Islet precursor cell (in vitro differentiated cells): ENCODE results near the gene MYCBP.
"Not testable (repeated sequence)": the region's sequence is repeated elsewhere in the genome, so short reads cannot be mapped to it uniquely, and the experiment has no call there.

Experiments used
- DNase-seq: peaks from one replicate; pipeline ENCODE4 v3.0.0-alpha.2; 2018

MYCBP gene

DNA sequence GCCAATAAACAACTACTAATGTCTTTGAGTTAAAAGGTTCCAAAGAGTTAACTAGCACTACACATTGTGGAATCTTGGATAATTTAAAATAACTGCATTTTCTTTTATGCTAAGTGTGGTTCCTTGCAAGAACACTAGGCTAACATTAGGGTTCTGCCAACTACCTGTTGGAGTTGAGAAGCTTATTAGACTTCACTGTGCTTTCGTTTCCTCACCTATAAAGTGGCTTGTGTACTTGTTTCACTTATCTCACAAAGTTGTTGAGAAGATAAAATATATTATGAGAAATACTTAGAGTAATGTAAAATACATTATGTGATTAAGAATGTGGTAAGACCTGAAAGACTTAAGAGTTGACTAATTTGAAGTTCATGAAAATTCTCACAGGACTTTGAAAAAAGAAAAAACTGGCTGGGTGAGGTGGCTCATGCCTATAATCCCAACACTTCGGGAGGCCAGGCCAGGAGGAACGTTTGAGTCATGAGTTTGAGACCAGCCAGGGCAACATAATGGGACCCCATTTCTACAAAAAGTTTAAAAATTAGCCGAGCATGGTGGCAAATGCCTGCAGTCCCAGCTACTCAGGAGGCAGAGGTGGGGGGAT, 7.9 kb downstream of the MYCBP start:
- no peak for DNase-seq

DNA sequence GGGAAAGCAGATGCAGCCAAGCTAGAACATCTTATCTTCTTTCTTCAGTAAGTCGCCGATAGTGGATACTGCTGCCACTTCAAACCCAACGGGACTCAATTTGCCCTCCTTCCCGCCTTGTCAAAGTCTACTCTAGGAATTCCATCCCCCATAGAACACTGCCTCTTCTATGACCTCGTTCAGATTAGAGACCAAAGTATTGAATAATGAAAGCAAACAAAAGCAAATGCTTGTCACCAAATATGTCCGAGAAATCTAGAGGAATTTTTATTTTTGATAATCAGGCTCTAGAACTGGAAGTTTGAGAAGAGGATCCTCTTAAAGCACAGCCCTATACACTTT, 12.7 kb downstream of the MYCBP start:
- DNase-seq: no peak

DNA sequence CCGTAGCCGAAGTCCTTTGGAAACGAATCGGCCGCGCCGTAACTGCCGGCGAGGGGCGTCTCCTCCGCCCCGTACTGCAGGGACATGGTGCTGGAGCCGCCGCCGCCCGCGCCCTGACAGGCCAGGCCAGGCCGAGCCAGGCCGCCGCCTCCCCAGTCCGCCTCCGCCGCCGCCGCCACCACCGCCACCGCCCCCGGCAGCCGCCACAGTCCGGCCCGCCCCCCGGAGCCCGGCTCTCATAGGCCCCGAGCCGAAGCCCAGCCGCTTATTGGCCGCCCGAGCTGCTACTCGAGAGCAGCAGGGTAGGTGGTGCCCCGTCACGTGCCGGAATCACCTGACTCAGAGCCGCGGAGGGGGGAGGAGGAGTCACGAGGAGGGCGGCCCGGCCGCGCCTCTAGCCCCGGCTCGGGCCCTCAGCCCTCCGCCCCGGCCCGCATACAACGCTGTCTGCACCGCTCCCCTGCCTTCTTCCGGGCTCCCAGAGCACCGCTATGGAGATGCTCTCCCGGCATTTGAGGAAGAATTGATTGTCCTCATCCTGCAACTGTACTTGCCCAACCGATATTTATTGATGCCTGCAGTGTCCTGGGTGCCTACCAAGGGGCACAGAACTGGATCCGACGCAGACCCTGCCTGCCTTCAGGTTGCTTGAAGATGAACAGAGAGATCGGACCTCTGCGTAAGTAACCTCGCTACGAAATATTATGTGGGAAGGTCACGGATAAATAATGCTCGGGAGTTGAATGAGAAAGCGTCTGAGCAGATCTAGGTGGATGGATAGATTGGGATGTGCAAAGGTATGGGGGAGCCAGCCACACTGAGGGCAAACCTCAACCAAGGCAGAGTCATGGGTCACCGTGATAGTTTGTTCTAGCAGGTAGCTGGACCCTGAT, 13.3 kb downstream of the MYCBP start, which contains the start of gene RRAGC:
Gene RRAGC (minus strand): TSS at position 212 of the 893 bp plus-strand sequence. CDS start 126 bp downstream, at position 86.
- peak; percentile 100 for DNase-seq

DNA sequence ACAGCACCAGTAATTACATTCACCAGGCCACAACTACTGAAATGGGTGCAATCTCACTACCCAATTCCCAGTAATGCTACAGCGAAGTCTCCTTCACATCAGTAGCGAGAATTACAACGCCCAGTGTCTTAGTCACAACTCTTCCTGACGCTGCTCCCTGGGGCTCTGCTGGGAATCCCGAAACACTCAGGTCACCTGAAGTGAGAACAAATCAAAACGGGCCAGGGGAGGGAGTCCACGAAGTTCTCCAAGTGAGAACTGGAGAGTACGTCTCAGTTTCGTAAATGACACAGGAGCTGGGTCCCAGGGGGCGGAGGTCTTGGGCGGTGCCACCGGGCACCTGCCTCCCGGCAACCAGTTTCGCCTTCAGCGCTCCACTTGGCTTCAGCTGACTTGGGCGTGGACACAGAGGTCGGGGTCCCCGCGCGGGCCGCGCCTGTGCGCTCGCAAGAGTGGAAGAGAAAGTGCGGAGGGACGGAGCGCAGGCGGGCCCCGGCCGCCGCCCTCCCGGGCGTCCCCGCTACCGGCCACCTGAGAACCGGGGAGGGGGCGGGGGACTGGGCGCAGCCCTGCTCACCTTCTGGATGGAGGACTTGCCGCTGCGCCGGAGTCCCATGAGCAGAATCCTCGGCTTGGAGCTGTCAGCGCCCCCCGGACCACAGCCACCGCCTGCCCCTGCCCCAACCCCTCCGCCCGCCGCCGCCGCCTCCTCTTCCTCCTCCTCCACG, 14.2 kb downstream of the MYCBP start:
- DNase-seq: peak; percentile 76

DNA sequence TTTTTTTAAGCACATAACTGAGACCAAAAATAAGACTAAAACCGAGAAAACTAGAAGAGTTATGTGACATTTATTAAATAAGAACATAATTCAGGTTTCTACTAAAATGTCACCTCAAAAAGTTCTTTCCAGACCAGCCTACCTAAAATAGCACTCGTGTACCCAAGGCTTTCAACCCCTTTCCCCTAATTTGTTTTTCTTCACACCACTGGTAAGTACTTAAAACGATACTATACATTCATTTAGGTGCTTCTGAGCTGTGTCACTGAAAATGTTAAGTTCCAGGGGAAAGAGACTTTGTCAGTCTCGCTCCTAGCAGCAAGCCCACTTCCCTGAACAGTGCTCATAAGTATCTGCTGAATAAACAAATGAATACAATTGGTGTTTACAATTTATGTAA, 20.4 kb downstream of the MYCBP start:
- no peak for DNase-seq

DNA sequence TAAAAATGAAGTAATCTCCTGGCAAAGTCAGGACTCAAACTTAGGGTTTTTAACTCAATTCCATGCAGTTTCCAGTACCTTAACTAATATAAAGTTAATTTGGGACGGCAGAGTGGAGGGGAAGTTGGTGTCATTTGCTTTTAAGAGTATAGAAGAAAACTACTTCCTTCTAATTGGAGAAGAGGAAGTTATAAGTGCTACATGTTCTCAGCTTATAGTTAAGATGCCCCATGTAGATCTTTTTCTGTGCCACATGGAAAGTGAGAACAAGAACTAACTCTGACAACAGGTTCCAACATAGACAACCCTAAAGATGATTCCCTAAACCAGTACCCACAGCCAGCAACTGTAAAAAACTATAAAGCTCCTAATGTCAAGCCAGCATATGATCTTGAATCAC, 25.1 kb downstream of the MYCBP start:
- DNase-seq: no peak

DNA sequence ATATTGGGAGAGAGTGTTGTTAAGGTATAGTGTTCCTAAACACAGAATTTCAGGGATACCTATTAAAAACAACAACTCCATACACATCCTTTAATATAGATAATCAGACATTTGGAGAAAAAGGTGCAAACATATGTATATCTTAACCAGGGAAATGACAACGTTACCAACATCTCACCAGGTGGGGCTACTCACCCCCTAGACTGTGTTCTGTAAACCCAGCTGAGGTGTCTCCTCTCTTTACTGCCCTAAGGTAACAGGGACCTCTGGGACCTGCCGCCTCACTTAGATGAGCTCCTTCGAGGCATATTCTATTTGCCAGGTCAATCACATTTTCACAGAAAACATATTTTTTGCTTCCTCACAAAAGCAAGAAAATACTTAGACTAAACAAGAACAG, 26.9 kb downstream of the MYCBP start:
- no peak for DNase-seq

DNA sequence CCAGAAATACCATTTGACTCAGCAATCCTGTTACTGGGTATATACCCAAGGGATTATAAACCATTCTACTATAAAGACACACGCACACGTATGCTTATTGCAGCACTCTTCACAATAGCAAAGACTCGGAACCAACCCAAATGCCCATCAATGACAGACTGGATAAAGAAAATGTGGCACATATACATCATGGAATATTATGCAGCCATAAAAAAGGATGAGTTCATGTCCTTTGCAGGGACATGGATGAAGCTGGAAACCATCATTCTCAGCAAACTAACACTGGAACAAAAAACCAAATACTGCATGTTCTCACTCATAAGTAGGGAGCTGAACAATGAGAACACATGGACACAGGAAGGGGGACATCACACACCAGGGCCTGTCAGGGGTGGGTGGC, 28.1 kb downstream of the MYCBP start:
- not testable (repeated sequence) for DNase-seq

DNA sequence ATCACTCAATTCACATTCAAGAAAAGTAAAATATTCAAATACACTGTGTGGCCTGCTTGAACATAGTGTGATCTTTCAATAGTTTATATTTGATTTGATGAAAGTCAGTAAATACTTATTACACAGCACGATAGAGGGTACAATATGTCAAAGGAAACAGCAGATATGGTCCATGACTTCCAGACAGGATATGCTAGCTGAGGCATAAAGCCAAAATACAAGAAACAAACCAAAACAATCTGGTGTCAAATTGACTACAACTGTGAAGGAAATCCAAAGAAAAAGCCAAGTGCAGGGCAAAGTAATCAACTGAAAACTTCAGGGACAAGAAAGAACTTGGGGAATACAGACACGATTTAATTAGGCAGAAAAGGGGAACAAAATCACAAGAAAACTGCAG, 32.9 kb downstream of the MYCBP start:
- DNase-seq: no peak

DNA sequence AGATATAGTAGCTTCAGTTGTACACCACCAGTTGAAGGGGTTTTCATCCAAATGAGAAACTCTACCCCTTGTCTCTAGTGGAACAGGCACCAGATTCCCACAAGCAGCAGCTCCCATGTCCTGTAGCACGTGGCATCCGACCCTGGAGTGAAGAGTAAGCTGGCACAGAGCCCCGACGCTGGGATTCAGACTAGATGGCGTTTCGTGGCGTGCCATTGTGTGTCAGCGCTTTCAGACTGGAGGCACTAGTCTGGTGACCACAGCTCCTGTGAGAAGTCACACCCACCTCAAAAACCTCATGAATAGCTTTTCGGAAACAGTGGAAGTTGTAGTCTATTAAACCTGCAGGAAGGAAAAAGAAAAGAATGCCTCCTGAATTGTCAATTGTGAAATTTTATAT, 33.8 kb downstream of the MYCBP start:
- DNase-seq: no peak

DNA sequence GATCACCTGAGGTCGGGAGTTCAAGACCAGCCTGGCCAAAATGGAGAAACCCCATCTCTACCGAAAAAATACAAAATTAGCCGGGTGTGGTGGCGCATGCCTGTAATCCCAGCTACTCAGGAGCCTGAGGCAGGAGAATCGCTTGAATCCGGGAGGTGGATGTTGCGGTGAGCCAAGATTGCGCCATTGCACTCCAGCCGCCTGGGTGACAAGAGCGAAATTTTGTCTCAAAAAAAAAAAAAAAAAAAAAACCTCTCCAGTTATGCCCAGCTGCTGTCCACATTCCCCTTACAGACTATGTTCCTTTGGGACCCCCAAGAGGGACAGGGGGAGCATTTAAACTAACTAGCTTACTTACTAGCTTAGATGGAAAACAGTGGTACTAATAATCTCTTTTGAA, 36.8 kb downstream of the MYCBP start:
- not testable (repeated sequence) for DNase-seq

DNA sequence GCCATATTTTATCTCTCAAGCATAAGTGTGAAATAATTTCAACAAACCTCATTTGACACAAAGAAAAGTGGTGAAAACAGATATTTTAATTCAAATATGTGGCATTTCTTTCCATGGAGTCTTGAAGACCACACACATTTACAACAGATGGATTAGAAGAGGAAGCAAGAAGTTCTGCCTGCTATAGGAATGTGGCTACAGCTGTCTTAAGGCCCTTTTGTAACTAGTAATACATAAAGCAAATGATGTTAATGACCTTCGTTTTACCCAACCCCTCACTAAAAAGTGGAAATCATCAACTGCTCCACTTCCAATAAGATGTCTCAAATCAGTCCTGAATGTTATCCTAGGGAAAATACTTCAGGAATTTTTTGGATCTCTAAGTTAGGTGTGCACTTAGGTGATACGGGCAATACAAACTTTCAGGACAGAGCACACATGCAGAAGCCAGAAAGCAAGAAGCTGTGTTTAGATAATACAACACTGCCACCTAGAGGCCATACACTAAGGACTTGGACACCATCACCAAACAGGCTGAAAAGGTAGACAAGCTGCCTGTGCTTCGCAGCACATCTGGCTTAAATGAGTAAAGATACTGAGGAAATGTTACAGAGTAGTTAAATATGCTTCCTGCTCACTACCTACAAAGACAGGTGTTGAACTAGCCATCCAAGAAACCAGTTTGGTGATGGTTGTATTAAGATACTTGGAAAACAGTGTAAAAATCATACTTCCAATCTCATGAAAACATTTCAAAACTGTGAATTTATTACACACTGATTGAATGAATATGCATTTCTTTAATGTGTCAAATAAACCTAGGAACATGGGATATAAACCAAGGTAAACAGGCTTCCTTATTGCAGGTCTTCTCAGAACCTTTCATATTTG, 38.0 kb downstream of the MYCBP start:
- DNase-seq: peak; percentile 71

DNA sequence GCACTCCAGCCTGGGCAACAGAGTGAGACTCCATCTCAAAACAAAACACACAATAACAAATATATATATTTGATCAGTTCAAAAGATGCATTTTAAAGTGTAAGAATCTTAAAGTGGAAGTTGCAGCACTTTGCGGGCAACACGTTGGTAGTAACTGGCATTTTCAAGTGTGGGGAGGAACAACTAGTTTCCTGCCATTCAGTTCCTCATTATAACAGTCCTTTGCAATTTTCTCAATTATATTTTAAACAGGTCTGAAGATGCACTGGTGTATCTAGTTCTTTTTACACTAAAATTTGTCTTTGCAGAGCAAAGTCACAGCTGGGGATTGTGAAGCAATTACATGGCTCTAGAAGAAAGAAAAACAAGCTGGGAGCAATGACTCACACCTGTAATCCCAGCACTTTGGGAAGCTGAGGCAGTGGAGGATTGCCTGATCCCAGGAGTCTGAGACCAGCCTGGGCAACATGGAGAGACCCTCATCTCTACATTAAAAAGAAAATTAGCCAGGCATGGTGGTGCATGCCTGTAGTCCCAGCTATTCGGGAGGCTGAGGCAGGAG, 38.8 kb downstream of the MYCBP start:
- no peak for DNase-seq

DNA sequence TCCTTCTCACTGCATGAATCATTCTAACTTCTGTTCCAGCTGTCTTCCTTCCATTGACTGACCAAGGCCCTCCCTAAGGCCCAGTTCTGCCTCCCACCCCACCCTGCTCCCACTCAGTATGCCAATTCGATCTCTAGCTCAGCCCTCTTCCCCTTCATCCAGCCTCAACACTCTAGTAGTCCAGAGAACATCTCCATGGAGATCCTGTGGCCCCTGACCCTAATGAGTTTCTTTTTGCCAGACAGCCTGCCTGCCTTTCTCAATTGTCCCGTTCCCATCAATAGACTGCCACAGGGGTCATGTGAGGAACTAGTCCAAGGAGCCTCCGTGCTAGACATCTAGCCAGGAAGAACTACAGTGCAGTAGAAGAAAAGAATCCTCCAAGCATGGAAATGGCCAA, 40.0 kb downstream of the MYCBP start:
- DNase-seq: no peak

DNA sequence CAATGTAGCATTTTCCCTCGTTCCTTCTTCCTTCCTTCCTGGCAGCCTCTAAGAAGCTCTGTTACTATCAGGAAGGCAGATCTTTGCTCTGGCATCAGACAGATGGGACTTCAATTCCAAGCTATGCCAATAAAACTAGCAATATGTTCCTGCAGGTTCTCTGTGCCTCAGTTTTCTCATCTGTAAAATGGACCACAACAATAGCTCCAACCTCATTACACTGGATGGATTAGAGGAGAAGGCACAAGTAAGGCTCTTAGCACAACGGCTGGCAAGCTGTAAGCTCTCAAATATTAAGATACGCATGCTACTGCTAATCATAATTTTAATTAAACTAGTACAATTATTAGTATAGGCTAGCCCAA, 40.8 kb downstream of the MYCBP start:
- DNase-seq: no peak

DNA sequence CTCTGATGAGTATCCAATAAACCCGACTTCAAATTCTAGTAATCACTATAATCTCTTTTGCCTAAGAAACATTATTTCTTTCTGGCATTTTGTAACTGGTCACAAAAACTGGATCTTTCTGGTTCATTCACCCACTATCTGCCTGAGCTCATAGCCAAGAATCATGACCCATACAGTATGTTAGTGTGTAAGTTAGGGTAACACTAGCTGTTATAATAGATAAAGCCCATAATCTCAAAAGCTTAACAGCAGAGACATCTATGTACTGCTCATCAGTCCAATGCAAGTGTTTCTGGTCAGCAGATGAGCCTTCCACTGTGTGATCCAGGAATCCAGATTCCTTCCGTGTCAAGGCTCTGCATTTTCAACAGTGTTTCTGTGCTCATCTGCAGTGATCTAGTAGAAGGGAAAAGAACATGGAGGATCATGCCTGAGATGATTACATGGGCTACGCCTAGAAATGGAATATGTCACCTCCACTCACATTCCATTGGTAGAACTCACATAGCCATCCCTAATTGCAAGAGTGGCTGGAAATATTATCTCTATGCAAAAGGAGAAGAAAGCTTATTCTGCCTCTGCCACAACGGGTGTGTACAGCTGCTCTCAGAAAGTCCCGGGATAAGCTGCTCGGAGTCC, 41.3 kb downstream of the MYCBP start:
- DNase-seq: no peak

DNA sequence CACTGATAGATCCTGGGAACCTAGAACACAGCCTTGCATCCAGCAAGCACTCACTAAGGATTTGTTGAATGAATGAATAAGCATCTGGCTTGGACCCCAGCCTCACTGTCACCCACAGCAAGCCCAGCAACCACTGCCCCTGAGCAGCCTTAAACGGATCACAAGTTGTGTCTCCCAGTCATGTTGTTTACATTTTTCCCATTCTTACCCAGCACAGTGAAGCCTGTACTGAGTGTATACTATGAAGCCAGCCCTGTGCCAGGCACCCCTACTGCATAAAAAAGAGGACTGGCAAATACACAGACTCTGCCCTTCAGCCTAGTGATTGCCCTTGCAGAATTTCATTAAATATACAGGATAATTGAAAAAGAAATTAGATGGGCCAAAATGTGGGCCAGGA, 43.8 kb downstream of the MYCBP start:
- no peak for DNase-seq

DNA sequence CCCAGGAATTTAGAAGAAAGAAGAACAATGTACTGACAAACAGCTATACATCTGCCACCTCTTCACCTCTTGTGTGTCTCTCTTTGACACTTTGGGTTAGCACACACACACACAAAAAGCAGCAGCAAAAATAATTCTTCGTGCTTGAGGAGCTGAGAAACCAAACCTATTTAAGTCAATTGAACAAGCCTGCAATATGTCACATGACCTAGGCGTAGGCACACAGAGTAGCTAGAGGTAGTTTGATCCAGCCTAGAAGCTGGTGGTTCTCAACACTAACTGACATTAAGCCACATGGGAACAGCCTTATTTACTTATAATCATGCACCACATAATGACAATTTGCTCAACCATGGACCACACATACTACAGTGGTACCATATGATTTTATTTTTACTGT, 45.8 kb downstream of the MYCBP start:
- DNase-seq: no peak

DNA sequence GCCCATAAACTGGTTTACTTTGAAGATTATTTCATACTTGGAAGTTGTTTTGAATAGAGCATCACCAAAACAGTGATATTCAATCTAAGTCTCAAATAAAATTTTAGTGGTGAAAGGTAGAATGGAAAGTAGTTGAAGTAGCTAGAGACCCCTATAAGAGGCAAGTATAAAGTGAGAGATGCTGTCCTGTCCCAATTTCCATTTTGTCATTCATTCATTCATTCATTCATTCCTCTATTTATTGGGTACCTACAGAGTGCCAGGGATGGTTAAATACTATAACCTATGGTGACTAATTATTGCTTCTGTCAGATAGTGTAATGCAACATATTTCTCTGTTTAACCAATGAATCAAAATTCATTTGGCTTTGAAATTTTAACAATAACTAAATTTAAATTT, 46.3 kb downstream of the MYCBP start:
- no peak for DNase-seq

DNA sequence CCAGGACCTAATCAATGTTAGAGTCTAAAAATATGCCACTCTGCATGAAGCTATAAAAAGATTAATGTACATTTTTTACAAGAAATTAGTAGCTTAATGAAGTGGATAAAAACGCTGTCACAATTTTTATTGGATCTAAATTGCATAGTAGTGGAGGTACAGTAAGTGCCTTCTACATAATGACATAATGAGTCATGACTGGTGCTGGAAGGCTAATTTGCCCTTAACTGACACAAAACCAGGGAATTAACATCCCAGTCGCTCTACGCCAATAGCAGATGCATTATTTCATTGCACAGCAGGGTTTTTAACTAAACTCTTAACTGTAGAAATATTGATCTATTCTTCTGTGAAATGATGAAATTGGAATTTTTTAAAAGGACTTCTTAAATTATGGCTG, 46.9 kb downstream of the MYCBP start:
- DNase-seq: no peak

DNA sequence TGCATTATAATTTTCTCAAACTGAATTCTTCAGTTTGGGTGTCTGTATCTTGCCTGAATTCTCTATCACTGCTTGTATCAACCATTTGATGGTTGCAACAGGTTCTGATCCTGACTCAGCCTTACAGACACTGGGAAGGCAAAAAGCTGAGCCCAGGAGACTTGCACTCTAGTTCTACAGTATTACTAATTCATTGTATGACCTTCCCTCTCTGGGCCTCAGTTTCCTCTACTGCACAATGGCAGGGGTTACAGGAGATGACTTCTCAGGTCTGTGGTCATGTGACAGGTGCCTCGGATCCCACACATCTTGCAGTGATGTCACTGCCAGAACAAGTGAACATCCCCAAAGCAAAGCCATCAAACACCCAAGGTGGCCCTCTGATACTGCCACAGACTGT, 52.3 kb downstream of the MYCBP start:
- DNase-seq: no peak

DNA sequence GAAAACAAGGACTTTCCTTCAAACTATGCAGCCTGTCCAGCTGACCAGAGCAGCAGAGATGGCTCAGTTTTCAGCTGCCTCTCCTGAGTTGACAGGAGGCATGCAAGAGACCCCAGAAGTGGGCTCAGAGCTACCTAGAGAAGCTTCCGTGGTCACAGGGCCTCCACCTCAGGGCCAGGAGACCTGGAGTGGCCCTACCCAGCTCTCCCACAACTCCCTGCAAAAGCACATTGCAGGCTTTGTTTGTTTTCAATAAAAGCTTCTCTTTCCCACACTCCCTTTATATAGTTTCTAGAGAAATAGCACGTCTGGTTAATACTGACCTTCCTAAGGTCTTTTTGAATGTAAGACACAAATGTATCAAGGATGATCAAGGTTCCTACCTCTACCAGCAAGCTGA, 53.6 kb downstream of the MYCBP start:
- no peak for DNase-seq
